22Rv1 (cell line): ENCODE results near the gene ROPN1.

Source experiments
- ZFX ChIP-seq: fragments of 450-650 bp; IDR thresholded peaks from 2 replicates; pipeline ENCODE4 v1.6.1; 2017; ENCODE audit warnings: antibody characterized with exemption, borderline replicate concordance
- TF ChIP-seq, protein P1 (sequence below): fragments of 450-650 bp; IDR thresholded peaks from 2 replicates; pipeline ENCODE4 v1.5.1; 2017; ENCODE audit warnings: mild to moderate bottlenecking

DNA sequence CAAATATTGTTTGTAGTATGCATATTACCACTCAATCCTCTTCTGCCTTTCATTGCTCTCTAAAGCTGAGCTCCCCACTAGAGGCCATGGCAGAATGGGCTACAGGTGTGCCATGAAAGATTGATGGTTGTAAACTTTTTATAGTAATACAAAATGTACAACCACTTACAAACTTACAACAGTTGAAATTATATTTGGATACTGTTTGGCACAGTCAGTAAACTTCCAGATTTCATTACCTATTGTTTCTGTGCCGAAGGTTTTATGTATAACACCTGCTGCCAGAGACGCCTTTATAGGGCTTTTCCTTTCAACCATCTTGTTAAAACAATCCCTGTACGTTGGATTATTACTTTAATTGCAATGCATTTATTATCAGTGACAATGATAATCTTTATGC is 7.0 kb downstream of the ROPN1 start:
- TF ChIP-seq, protein P1, sequence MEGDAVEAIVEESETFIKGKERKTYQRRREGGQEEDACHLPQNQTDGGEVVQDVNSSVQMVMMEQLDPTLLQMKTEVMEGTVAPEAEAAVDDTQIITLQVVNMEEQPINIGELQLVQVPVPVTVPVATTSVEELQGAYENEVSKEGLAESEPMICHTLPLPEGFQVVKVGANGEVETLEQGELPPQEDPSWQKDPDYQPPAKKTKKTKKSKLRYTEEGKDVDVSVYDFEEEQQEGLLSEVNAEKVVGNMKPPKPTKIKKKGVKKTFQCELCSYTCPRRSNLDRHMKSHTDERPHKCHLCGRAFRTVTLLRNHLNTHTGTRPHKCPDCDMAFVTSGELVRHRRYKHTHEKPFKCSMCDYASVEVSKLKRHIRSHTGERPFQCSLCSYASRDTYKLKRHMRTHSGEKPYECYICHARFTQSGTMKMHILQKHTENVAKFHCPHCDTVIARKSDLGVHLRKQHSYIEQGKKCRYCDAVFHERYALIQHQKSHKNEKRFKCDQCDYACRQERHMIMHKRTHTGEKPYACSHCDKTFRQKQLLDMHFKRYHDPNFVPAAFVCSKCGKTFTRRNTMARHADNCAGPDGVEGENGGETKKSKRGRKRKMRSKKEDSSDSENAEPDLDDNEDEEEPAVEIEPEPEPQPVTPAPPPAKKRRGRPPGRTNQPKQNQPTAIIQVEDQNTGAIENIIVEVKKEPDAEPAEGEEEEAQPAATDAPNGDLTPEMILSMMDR, result no peak
- no peak for TF ChIP-seq ZFX
